Measurements from ENCODE around the gene CORIN. TPM values are rescaled to one million over a fixed set of nuclear protein-coding genes. Genes with fewer than 3 reads are reported as not detected.

CORIN gene
- total RNA-seq, 1 experiment from 2014 or later = not detected

DNA sequence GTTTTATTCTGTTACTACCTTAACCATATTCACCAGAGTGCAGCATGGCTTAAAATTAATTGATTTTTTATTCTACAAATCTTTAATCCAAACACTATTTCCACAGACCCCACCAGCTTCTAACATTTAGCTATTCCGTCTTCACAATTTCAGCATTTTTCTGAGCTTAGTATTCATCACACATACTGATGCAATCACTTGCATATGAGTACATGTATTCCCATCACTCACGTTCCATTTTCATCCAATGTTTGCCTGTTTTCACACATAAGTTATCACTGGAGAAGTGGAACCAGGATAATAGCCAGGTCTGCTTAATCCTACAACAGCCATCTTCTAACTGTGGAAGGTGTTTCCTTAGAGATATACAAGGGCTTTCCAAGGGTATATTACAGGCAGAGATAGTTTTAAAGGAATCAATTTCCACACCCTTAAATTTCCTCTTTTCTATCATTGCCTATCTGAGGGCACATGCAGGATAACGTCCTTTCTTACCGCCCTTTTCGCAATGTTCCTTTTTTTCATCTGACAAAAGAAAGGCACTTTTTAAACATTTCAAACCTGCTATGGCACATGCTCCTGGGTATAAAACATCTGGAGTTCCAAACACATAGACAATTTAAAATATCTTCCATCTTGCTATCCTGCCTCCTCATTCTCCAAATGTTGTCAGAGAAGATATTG is 115.8 kb downstream of the CORIN start:
- TF ChIP-seq EZH2 (IDR thresholded peaks at IDR 0.05; ENCODE audit: borderline replicate concordance, low read depth, low read length, poor library complexity, severe bottlenecking) = no peak
- TF ChIP-seq CTCF (conservative IDR thresholded peaks at IDR 0.05; ENCODE audit: low read depth, low read length) = no peak
- Histone ChIP-seq H3K27ac (ENCODE audit: low read depth, low read length, poor library complexity, severe bottlenecking) (no peak overlapping the region), H3K9me3 (ENCODE audit: low read depth, low read length, poor library complexity, severe bottlenecking) (no peaks in the 10 kb centered on the region), H3K4me3 (ENCODE audit: low read depth, low read length, poor library complexity, severe bottlenecking) (no peak overlapping the region), H3K27me3 (replicated peaks; ENCODE audit: insufficient read depth, low read depth, low read length, poor library complexity) (peaks cover 8% of the 10 kb centered on the region), H3K36me3 (ENCODE audit: insufficient read depth, low read length, poor library complexity, severe bottlenecking) (no peaks in the 10 kb centered on the region), H3K4me1 (ENCODE audit: insufficient read depth, low read length, poor library complexity, severe bottlenecking) (no peaks in the 10 kb centered on the region)
- ChIA-PET CTCF (interaction anchor here (0.6 kb wide), 1 partner anchor 97 kb away, joined by 8 read pairs; no protein-coding TSS in a partner anchor), POLR2A (ENCODE audit: low non-redundant PET) (no interaction called here)
- no peak for DNase-seq (ENCODE audit: low spot score)
- BruUV-seq (replicated peaks) = no TSS peak
- intact Hi-C loops (cut with micrococcal nuclease; ENCODE audit: unreplicated experiment) = no loop called here

DNA sequence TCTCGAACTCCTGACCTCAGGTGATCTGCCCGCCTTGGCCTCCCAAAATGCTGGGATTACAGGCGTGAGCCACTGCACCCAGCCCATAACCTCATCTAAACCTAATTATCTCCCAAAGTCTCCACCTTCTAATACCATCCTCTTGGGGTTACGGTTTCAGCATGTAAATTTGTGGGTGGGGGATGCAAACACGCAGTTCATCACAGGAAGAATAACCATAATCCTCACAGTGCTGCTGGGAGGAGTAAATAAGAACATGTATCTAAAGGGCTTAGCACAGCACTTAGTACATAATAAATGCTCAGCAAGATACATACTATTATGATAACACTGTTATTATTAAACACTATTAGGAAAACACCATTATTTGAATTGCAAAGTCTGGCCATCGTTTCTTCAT is 116.4 kb downstream of the CORIN start:
- H3K4me3 ChIP-seq (ENCODE audit: low read depth, low read length, poor library complexity, severe bottlenecking) = no peak overlapping the region
- H3K27me3 ChIP-seq (replicated peaks; ENCODE audit: insufficient read depth, low read depth, low read length, poor library complexity) = peaks cover 7% of the 10 kb centered on the region
- ChIA-PET CTCF (no interaction called here), POLR2A (ENCODE audit: low non-redundant PET) (no interaction called here)
- DNase-seq (ENCODE audit: low spot score) = no peak
- H3K36me3 ChIP-seq (ENCODE audit: insufficient read depth, low read length, poor library complexity, severe bottlenecking) = no peaks in the 10 kb centered on the region
- intact Hi-C loops (cut with micrococcal nuclease; ENCODE audit: unreplicated experiment) = no loop called here
- no TSS peak for BruUV-seq (replicated peaks)
- no peaks in the 10 kb centered on the region for H3K9me3 ChIP-seq (ENCODE audit: low read depth, low read length, poor library complexity, severe bottlenecking)
- H3K4me1 ChIP-seq (ENCODE audit: insufficient read depth, low read length, poor library complexity, severe bottlenecking) = no peaks in the 10 kb centered on the region
- TF ChIP-seq EZH2 (IDR thresholded peaks at IDR 0.05; ENCODE audit: borderline replicate concordance, low read depth, low read length, poor library complexity, severe bottlenecking) (no peak), CTCF (conservative IDR thresholded peaks at IDR 0.05; ENCODE audit: low read depth, low read length) (no peak)
- no peak overlapping the region for H3K27ac ChIP-seq (ENCODE audit: low read depth, low read length, poor library complexity, severe bottlenecking)

- Histone ChIP-seq H3K4me3 (ENCODE audit: low read depth, low read length, poor library complexity, severe bottlenecking) (no peak overlapping the region), H3K9me3 (ENCODE audit: low read depth, low read length, poor library complexity, severe bottlenecking) (no peaks in the 10 kb centered on the region), H3K36me3 (ENCODE audit: insufficient read depth, low read length, poor library complexity, severe bottlenecking) (no peaks in the 10 kb centered on the region), H3K27me3 (replicated peaks; ENCODE audit: insufficient read depth, low read depth, low read length, poor library complexity) (peaks cover 7% of the 10 kb centered on the region), H3K27ac (ENCODE audit: low read depth, low read length, poor library complexity, severe bottlenecking) (no peak overlapping the region), H3K4me1 (ENCODE audit: insufficient read depth, low read length, poor library complexity, severe bottlenecking) (no peaks in the 10 kb centered on the region)
- ChIA-PET POLR2A (ENCODE audit: low non-redundant PET) (no interaction called here), CTCF (no interaction called here)
- TF ChIP-seq EZH2 (IDR thresholded peaks at IDR 0.05; ENCODE audit: borderline replicate concordance, low read depth, low read length, poor library complexity, severe bottlenecking) (no peak), CTCF (conservative IDR thresholded peaks at IDR 0.05; ENCODE audit: low read depth, low read length) (no peak)
- intact Hi-C loops (cut with micrococcal nuclease; ENCODE audit: unreplicated experiment) = no loop called here
- BruUV-seq (replicated peaks) = no TSS peak
- no peak for DNase-seq (ENCODE audit: low spot score)
Measured at GRCh38 chr4:47720787-47721186, 117.1 kb downstream of the CORIN start.

Data from A673 (cell line).